ENCODE measurements around the gene STXBP2. TPM values are rescaled to one million over a fixed set of nuclear protein-coding genes. Genes with fewer than 3 reads are reported as not detected.

The STXBP2 gene
- total RNA-seq, 1 experiment from 2014 or later: 92.5 TPM

- no peak for DNase-seq
- Histone ChIP-seq H2BK20ac (ENCODE audit: low read depth, low read length, poor library complexity, severe bottlenecking) (no peak overlapping the region), H3K56ac (ENCODE audit: insufficient read length, low read depth, low read length) (no peak overlapping the region), H4K91ac (ENCODE audit: insufficient read length, low read depth, low read length) (no peak overlapping the region), H3K4me2 (ENCODE audit: insufficient read depth, insufficient read length, low read length) (no peak overlapping the region), H2AFZ (ENCODE audit: low read length) (no peak overlapping the region), H2BK120ac (ENCODE audit: low read depth, low read length, poor library complexity, severe bottlenecking) (no peak overlapping the region), H4K5ac (ENCODE audit: insufficient read length, low read depth, low read length) (no peak overlapping the region), H2AK5ac (ENCODE audit: insufficient read length, low read length) (no peak overlapping the region), H3K4ac (ENCODE audit: low read depth, low read length) (no peak overlapping the region), H2BK12ac (ENCODE audit: insufficient read length, low read depth, low read length) (no peak overlapping the region), H4K20me1 (ENCODE audit: control insufficient read depth, insufficient read depth, insufficient read length) (no peaks in the 10 kb centered on the region), H3K79me2 (ENCODE audit: insufficient read depth, low read length) (peaks cover 28% of the 10 kb centered on the region; the same call in 1 of the 2 replicates), H3T11ph (ENCODE audit: low read length) (no peak overlapping the region), H3K4me1 (ENCODE audit: insufficient read depth, low read length) (no peaks in the 10 kb centered on the region), H3K18ac (ENCODE audit: insufficient read length, low read depth, low read length) (no peak overlapping the region), H2BK5ac (ENCODE audit: insufficient read length, low read length) (no peak overlapping the region), H3K23ac (ENCODE audit: insufficient read length, low read depth, low read length) (no peak overlapping the region), H3K27ac (ENCODE audit: insufficient read length, low read depth, low read length) (no peak overlapping the region), H3K14ac (ENCODE audit: insufficient read depth, low read length) (no peak overlapping the region), H3K79me1 (ENCODE audit: insufficient read depth, low read depth, low read length, poor library complexity, severe bottlenecking) (peaks cover 20% of the 10 kb centered on the region), H3K9ac (ENCODE audit: extremely low read depth, insufficient read length, low read length) (no peak overlapping the region), H2BK15ac (ENCODE audit: low read depth, low read length) (no peak overlapping the region), H3K27me3 (ENCODE audit: insufficient read depth, low read length) (peaks cover 2% of the 10 kb centered on the region; the same call in 1 of the 2 replicates), H3K23me2 (ENCODE audit: insufficient read length, low read depth, low read length, poor library complexity, severe bottlenecking) (peaks cover 14% of the 10 kb centered on the region), H3K9me3 (ENCODE audit: control insufficient read depth, low read depth, low read length) (no peaks in the 10 kb centered on the region), H4K8ac (replicated peaks; ENCODE audit: insufficient read length, low read depth, low read length) (no peak overlapping the region)
- H3K4me3 Mint-ChIP-seq: no peak overlapping the region
- peaks cover 15 to 26% of the 10 kb centered on the region in 2 experiments for H3K4me1 Mint-ChIP-seq
- H3K36me3 Mint-ChIP-seq (ENCODE audit: insufficient read depth in 1 of 3, low read depth in 3 of 3): peaks cover 22 to 44% (median 37%) of the 10 kb centered on the region in 3 experiments; a peak in 6 of 7 replicates
- WGBS (ENCODE audit: extremely low coverage, insufficient read length, low lambda C conversion rate): no CpG with 5 or more reads among the region's 34 CpGs
- H3K9me3 Mint-ChIP-seq: no peaks in the 10 kb centered on the region; a peak in 2 of 5 replicates
- TF ChIP-seq CTCF (conservative IDR thresholded peaks at IDR 0.05): no peak
- H3K27ac Mint-ChIP-seq: no peak overlapping the region
- H3K27me3 Mint-ChIP-seq (ENCODE audit: low read depth): no peaks in the 10 kb centered on the region; the same call in 1 of the 2 replicates
Measured at GRCh38 chr19:7625763-7626372, 11.0 kb upstream of the STXBP2 start.
